K562 (cell line): Measurements from ENCODE around the gene BORCS8. TPM values are rescaled to one million over a fixed set of nuclear protein-coding genes. Genes with fewer than 3 reads are reported as not detected.

Experiments
- ARID2 ChIP-seq: fragments of 450-650 bp; IDR thresholded peaks from 2 replicates; pipeline ENCODE4 v1.6.1; 2017; ENCODE audit warnings: antibody characterized with exemption, mild to moderate bottlenecking
- BRD4 ChIP-seq: fragments of 200-600 bp; sonication (generic); IDR thresholded peaks from 2 replicates; pipeline ENCODE4 v1.6.1; 2017; ENCODE audit warnings: inconsistent platforms
- FOXA3 ChIP-seq, 2 experiments: fragments of 450-650 bp in 1 of 2; sonication (generic) in 1 of 2; formaldehyde crosslinking; IDR thresholded peaks in 1 of 2; conservative IDR thresholded peaks in 1 of 2; 2 replicates each; pipeline versions ENCODE4 v1.4.0 to v1.8.0; 2020 to 2022; ENCODE audit warnings: mild to moderate bottlenecking in 2 of 2, missing genetic modification reagents in 1 of 2
- HLTF ChIP-seq: fragments of 450-650 bp; IDR thresholded peaks from 2 replicates; pipeline ENCODE4 v1.6.1; 2016
- JUND ChIP-seq, 2 experiments: IDR thresholded peaks; 2 replicates in 1 of 2; 3 replicates in 1 of 2; pipeline ENCODE4 v1.6.1; 2011; ENCODE audit warnings: borderline replicate concordance in 2 of 2, low read depth in 2 of 2, low read length in 2 of 2, improper control_type of control experiment in 1 of 2, missing biosample characterization in 1 of 2, missing genetic modification characterization in 1 of 2, missing genetic modification reagents in 1 of 2
- NR3C1 ChIP-seq: sonication (generic); formaldehyde crosslinking; IDR thresholded peaks from 2 replicates; pipeline ENCODE4 v1.8.1; 2022; ENCODE audit warnings: missing genetic modification reagents
- PHTF2 ChIP-seq: fragments of 250-450 bp; sonication (Bioruptor Pico); IDR thresholded peaks from 2 replicates; pipeline ENCODE4 v1.5.0; 2021; ENCODE audit warnings: mild to moderate bottlenecking
- RCOR1 ChIP-seq, 2 experiments: IDR thresholded peaks; 2 replicates each; pipeline ENCODE4 v1.6.1; 2012; ENCODE audit warnings: low read depth in 2 of 2, low read length in 2 of 2, borderline replicate concordance in 1 of 2, improper control_type of control experiment in 1 of 2
- TARDBP ChIP-seq: fragments of 450-650 bp; IDR thresholded peaks from 2 replicates; pipeline ENCODE4 v1.6.1; 2016
- TEAD4 ChIP-seq, 2 experiments: sonication (generic) in 1 of 2; formaldehyde crosslinking in 1 of 2; IDR thresholded peaks; 2 replicates each; pipeline versions ENCODE4 v1.6.1 to v1.8.0; 2012 to 2022; ENCODE audit warnings: borderline replicate concordance in 1 of 2, inconsistent platforms in 1 of 2, low read length in 1 of 2, mild to moderate bottlenecking in 1 of 2, missing genetic modification reagents in 1 of 2
- TRIM28 ChIP-seq: fragments of 450-650 bp; IDR thresholded peaks from 2 replicates; pipeline ENCODE4 v1.6.1; 2017
- YY1 ChIP-seq, 3 experiments: IDR thresholded peaks; 2 replicates each; pipeline ENCODE4 v1.6.1; 2011; ENCODE audit warnings: low read length in 2 of 3, mild to moderate bottlenecking in 2 of 3, moderate library complexity in 2 of 3, borderline replicate concordance in 1 of 3, control low read depth in 1 of 3, low read depth in 1 of 3; ENCODE audit not compliant: insufficient read depth in 3 of 3, insufficient replicate concordance in 2 of 3, control insufficient read depth in 1 of 3, insufficient read length in 1 of 3; ENCODE audit errors: extremely low read depth in 1 of 3
- ZNF766 ChIP-seq: fragments of 200-800 bp; sonication (Bioruptor generic); conservative IDR thresholded peaks from 2 replicates; pipeline ENCODE4 v1.6.1; 2016; ENCODE audit warnings: missing genetic modification characterization, missing compliant biosample characterization
- polyA plus RNA-seq, 8 experiments: library from polyadenylated mRNA; depleted of rRNA in 4 of 8; stranded (reverse) in 5 of 8; unstranded in 3 of 8; fragments of >200 nt; fragmentation: Nextera tagmentation in 2 of 8; fragmentation: Illumina TruSeq in 1 of 8; extraction: Ambion mirVana in 2 of 8; extraction: Trizol in 1 of 8; gene quantifications; 2 replicates each; pipeline versions ENCODE4 v1.2.1 to v1.2.3, GENCODE V29; 2011 to 2014; ENCODE audit warnings: inconsistent platforms in 1 of 8, missing spikeins in 1 of 8
- total RNA-seq, 7 experiments: library from RNA; depleted of rRNA in 6 of 7; stranded (reverse); fragments of >200 nt in 6 of 7; fragmentation: Illumina TruSeq in 2 of 7; extraction: Trizol in 2 of 7; gene quantifications; 2 replicates each; pipeline versions ENCODE4 v1.2.1 to v1.2.3, GENCODE V29; 2011 to 2021; ENCODE audit warnings: low replicate concordance in 1 of 7
- TF ChIP-seq, protein P1 (sequence below): fragments of 450-650 bp; formaldehyde crosslinking; IDR thresholded peaks from 2 replicates; pipeline ENCODE4 v1.4.0; 2020; ENCODE audit warnings: mild to moderate bottlenecking
- TF ChIP-seq, protein P2 (sequence below): sonication (generic); formaldehyde crosslinking; IDR thresholded peaks from 2 replicates; pipeline ENCODE4 v1.8.0; 2022; ENCODE audit warnings: mild to moderate bottlenecking, missing genetic modification reagents
- TF ChIP-seq, protein P3 (sequence below), 2 experiments: fragments of 450-650 bp; conservative IDR thresholded peaks; 2 replicates each; pipeline ENCODE4 v1.6.1; 2017; ENCODE audit warnings: mild to moderate bottlenecking in 2 of 2, moderate library complexity in 2 of 2
- TF ChIP-seq, protein P4 (sequence below): fragments of 450-650 bp; IDR thresholded peaks from 2 replicates; pipeline ENCODE4 v1.6.1; 2014; ENCODE audit warnings: low read depth, mild to moderate bottlenecking, moderate library complexity, borderline replicate concordance
- TF ChIP-seq, protein P5 (sequence below): sonication (generic); formaldehyde crosslinking; IDR thresholded peaks from 2 replicates; pipeline ENCODE4 v1.8.0; 2022; ENCODE audit warnings: missing genetic modification reagents, mild to moderate bottlenecking, borderline replicate concordance
- TF ChIP-seq, protein P6 (sequence below): fragments of 250-450 bp; sonication (Bioruptor Pico); IDR thresholded peaks from 2 replicates; pipeline ENCODE4 v1.6.1; 2021; ENCODE audit warnings: mild to moderate bottlenecking
- TF ChIP-seq, protein P7 (sequence below): sonication (generic); formaldehyde crosslinking; IDR thresholded peaks from 2 replicates; pipeline ENCODE4 v1.8.0; 2022; ENCODE audit warnings: mild to moderate bottlenecking, missing genetic modification reagents

The BORCS8 gene
- total and polyA plus RNA-seq, 9 of the 15 experiments (the other 6 are each of a cell fraction or from before 2014, with no cell fraction given), result 4.6 to 33.6 (median 16.3) TPM

DNA sequence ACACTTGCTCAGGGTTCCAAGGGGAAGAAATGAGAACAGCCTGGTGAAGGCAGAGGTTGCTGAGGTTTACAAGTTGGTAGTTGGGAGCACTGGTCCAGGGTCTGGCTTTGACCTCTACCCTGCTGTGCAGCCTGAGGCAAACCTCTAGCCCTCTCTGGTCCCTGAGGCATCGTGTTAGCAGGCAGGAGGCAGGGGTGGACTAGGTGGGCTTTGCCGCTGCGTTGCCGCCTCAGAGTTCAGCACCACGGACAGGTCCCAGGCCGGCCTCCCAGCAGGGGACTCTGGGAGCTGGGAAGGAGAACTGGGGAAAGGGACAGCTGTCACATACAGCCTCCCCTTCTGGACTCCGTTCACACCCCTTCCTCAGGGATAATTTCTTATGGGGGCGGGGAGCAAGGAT, 22.9 kb upstream of the BORCS8 start (continued):
- TF ChIP-seq, protein P1, sequence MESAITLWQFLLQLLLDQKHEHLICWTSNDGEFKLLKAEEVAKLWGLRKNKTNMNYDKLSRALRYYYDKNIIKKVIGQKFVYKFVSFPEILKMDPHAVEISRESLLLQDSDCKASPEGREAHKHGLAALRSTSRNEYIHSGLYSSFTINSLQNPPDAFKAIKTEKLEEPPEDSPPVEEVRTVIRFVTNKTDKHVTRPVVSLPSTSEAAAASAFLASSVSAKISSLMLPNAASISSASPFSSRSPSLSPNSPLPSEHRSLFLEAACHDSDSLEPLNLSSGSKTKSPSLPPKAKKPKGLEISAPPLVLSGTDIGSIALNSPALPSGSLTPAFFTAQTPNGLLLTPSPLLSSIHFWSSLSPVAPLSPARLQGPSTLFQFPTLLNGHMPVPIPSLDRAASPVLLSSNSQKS (CRISPR knock-in tag), result no peak
- TF ChIP-seq JUND (IDR thresholded peaks at IDR 0.05; ENCODE audit: borderline replicate concordance, low read depth, low read length) (no peak), JUND (tag; IDR thresholded peaks at IDR 0.05; ENCODE audit: borderline replicate concordance, low read depth, low read length) (no peak), ARID2 (no peak), NR3C1 (CRISPR knock-in tag) (0 out of 2 replicates have a peak, but pooled peaks have one; percentile 75), TRIM28 (no peak), YY1 (IDR thresholded peaks at IDR 0.05; ENCODE audit: borderline replicate concordance in 1 of 3, control insufficient read depth in 1 of 3, extremely low read depth in 1 of 3, insufficient read depth in 3 of 3, insufficient read length in 1 of 3, insufficient replicate concordance in 2 of 3, low read depth in 1 of 3, low read length in 2 of 3) (no peak), HLTF (no peak), TARDBP (no peak), BRD4 (no peak), ZNF766 (CRISPR knock-in tag) (no peak), PHTF2 (CRISPR knock-in tag) (no peak), RCOR1 (IDR thresholded peaks at IDR 0.05; ENCODE audit: borderline replicate concordance in 1 of 2, low read depth in 2 of 2, low read length in 2 of 2) (peak in 1 of 2 experiments; percentile 68; a peak in 2 of 4 replicates), TEAD4 (IDR thresholded peaks at IDR 0.05; ENCODE audit: low read length) (no peak), TEAD4 (CRISPR knock-in tag; IDR thresholded peaks at IDR 0.05; ENCODE audit: borderline replicate concordance) (0 out of 2 replicates have a peak, but pooled peaks have one; percentile 36), FOXA3 (CRISPR knock-in tag; conservative IDR thresholded peaks at IDR 0.05 in 1 of 2, IDR thresholded peaks at IDR 0.05 in 1 of 2) (peak in 1 of 2 experiments; percentile 53; a peak in 1 of 4 replicates)
- TF ChIP-seq, protein P2, sequence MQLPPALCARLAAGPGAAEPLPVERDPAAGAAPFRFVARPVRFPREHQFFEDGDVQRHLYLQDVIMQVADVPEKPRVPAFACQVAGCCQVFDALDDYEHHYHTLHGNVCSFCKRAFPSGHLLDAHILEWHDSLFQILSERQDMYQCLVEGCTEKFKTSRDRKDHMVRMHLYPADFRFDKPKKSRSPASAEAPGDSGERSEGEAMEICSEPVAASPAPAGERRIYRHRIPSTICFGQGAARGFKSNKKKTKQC (CRISPR knock-in tag), result peak; percentile 83
- TF ChIP-seq, protein P3, sequence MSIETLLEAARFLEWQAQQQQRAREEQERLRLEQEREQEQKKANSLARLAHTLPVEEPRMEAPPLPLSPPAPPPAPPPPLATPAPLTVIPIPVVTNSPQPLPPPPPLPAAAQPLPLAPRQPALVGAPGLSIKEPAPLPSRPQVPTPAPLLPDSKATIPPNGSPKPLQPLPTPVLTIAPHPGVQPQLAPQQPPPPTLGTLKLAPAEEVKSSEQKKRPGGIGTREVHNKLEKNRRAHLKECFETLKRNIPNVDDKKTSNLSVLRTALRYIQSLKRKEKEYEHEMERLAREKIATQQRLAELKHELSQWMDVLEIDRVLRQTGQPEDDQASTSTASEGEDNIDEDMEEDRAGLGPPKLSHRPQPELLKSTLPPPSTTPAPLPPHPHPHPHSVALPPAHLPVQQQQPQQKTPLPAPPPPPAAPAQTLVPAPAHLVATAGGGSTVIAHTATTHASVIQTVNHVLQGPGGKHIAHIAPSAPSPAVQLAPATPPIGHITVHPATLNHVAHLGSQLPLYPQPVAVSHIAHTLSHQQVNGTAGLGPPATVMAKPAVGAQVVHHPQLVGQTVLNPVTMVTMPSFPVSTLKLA (conservative IDR thresholded peaks at IDR 0.05), result 0 out of 4 replicates have a peak, but pooled peaks of 1 of the 2 experiments have one; percentile 15
- TF ChIP-seq, protein P4, sequence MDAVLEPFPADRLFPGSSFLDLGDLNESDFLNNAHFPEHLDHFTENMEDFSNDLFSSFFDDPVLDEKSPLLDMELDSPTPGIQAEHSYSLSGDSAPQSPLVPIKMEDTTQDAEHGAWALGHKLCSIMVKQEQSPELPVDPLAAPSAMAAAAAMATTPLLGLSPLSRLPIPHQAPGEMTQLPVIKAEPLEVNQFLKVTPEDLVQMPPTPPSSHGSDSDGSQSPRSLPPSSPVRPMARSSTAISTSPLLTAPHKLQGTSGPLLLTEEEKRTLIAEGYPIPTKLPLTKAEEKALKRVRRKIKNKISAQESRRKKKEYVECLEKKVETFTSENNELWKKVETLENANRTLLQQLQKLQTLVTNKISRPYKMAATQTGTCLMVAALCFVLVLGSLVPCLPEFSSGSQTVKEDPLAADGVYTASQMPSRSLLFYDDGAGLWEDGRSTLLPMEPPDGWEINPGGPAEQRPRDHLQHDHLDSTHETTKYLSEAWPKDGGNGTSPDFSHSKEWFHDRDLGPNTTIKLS, result no peak
- TF ChIP-seq, protein P5, sequence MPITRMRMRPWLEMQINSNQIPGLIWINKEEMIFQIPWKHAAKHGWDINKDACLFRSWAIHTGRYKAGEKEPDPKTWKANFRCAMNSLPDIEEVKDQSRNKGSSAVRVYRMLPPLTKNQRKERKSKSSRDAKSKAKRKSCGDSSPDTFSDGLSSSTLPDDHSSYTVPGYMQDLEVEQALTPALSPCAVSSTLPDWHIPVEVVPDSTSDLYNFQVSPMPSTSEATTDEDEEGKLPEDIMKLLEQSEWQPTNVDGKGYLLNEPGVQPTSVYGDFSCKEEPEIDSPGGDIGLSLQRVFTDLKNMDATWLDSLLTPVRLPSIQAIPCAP (CRISPR knock-in tag), result no peak
- TF ChIP-seq, protein P6, sequence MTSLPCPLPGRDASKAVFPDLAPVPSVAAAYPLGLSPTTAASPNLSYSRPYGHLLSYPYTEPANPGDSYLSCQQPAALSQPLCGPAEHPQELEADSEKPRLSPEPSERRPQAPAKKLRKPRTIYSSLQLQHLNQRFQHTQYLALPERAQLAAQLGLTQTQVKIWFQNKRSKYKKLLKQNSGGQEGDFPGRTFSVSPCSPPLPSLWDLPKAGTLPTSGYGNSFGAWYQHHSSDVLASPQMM (CRISPR knock-in tag), result no peak
- TF ChIP-seq, protein P7, sequence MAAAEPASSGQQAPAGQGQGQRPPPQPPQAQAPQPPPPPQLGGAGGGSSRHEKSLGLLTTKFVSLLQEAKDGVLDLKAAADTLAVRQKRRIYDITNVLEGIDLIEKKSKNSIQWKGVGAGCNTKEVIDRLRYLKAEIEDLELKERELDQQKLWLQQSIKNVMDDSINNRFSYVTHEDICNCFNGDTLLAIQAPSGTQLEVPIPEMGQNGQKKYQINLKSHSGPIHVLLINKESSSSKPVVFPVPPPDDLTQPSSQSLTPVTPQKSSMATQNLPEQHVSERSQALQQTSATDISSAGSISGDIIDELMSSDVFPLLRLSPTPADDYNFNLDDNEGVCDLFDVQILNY (CRISPR knock-in tag), result no peak
